GM21390 (cell line): Measurements from ENCODE around the gene ZNF655.

ENCODE experiments used
- ATAC-seq: cut with Tn5 transposase; IDR thresholded peaks from one replicate; pipeline ENCODE4 v1.9.1; 2021; ENCODE audit not compliant: unreplicated experiment

Gene ZNF655

GRCh38 chr7:99605527-99605926 is 47.1 kb downstream of the ZNF655 start:
- no peak for ATAC-seq

- no peak for ATAC-seq
Measured at GRCh38 chr7:99606531-99606930, 48.1 kb downstream of the ZNF655 start.

- ATAC-seq = no peak
Measured at GRCh38 chr7:99607548-99607947, 49.1 kb downstream of the ZNF655 start.

GRCh38 chr7:99614495-99614894 is 56.1 kb downstream of the ZNF655 start:
- no peak for ATAC-seq

- ATAC-seq = no peak
Measured at GRCh38 chr7:99615989-99616358, 57.5 kb downstream of the ZNF655 start.

- peak; percentile 96 for ATAC-seq
Measured at GRCh38 chr7:99616359-99617191, 58.1 kb downstream of the ZNF655 start, which contains the start of gene ZSCAN25. ZSCAN25 (plus strand) TSS chr7:99616946; CDS start chr7:99619607, 2,661 bp downstream.

- no peak for ATAC-seq
Measured at GRCh38 chr7:99617192-99617781, 58.8 kb downstream of the ZNF655 start.

GRCh38 chr7:99618726-99619125 is 60.3 kb downstream of the ZNF655 start:
- ATAC-seq = no peak

- no peak for ATAC-seq
Measured at GRCh38 chr7:99619571-99620130, 61.2 kb downstream of the ZNF655 start.

- no peak for ATAC-seq
Measured at GRCh38 chr7:99621271-99621670, 62.8 kb downstream of the ZNF655 start.

- no peak for ATAC-seq
Measured at GRCh38 chr7:99622596-99622995, 64.2 kb downstream of the ZNF655 start.

GRCh38 chr7:99623091-99623693 is 64.8 kb downstream of the ZNF655 start:
- ATAC-seq = no peak

GRCh38 chr7:99623702-99624447 is 65.4 kb downstream of the ZNF655 start:
- ATAC-seq = no peak

GRCh38 chr7:99624484-99624883 is 66.0 kb downstream of the ZNF655 start:
- ATAC-seq = no peak

- no peak for ATAC-seq
Measured at GRCh38 chr7:99625321-99625720, 66.9 kb downstream of the ZNF655 start.

- no peak for ATAC-seq
Measured at GRCh38 chr7:99625961-99626360, 67.5 kb downstream of the ZNF655 start.
